ENCODE results near the gene GRB10.

The GRB10 gene

DNA sequence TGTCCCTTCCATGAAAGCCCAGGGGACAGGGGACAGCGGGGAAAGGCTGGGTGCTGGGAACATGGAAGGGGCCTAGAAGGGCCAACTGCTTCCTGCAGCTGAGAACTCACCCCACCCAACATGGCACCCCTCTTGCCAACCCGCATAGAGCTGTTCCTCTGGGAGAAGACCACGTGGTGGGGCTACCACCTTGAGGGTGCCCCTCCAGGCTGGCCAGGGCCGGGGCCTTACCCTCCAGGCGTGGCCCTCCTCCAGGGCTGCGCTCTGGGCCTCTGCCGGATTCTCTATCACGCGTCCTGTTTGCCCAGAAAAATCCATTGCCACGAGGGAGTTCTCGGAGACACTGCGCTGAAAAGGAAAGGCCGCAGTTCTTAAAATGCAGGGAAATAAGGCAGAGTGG lies 177.6 kb downstream of the GRB10 start:
- no peak for DNase-seq (ENCODE audit: low spot score)
- in situ Hi-C loops (cut with MboI; ENCODE audit: low pct_unique_long_range_greater_than_20kb, low sequenced_read_pairs, unreplicated experiment): no loop called here
- TF ChIP-seq, protein P1, sequence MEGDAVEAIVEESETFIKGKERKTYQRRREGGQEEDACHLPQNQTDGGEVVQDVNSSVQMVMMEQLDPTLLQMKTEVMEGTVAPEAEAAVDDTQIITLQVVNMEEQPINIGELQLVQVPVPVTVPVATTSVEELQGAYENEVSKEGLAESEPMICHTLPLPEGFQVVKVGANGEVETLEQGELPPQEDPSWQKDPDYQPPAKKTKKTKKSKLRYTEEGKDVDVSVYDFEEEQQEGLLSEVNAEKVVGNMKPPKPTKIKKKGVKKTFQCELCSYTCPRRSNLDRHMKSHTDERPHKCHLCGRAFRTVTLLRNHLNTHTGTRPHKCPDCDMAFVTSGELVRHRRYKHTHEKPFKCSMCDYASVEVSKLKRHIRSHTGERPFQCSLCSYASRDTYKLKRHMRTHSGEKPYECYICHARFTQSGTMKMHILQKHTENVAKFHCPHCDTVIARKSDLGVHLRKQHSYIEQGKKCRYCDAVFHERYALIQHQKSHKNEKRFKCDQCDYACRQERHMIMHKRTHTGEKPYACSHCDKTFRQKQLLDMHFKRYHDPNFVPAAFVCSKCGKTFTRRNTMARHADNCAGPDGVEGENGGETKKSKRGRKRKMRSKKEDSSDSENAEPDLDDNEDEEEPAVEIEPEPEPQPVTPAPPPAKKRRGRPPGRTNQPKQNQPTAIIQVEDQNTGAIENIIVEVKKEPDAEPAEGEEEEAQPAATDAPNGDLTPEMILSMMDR (IDR thresholded peaks at IDR 0.05; ENCODE audit: extremely low read depth, insufficient read depth, missing control alignments): no peak

DNA sequence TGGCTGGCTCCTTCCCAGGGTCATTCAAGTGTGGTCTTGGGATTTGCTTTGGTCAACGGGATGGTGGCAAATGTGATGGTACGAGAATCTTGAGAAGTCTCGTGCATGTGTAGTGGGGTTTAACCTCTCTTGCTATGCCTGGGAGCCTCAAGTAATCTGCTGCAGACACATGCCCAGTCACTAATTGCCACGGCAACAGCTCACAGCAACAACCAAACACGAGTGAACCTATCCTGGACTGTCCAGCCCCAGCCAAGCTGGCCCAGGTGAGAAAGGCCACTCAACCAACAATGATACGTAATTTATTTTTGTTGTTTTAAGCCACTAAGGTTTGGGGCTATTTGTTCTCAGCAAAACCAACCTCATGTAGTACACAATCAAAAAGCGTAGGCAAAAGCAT lies 179.4 kb downstream of the GRB10 start:
- DNase-seq (ENCODE audit: low spot score): no peak
- TF ChIP-seq, protein P1 (IDR thresholded peaks at IDR 0.05; ENCODE audit: extremely low read depth, insufficient read depth, missing control alignments): no peak
- in situ Hi-C loops (cut with MboI; ENCODE audit: low pct_unique_long_range_greater_than_20kb, low sequenced_read_pairs, unreplicated experiment): no loop called here

DNA sequence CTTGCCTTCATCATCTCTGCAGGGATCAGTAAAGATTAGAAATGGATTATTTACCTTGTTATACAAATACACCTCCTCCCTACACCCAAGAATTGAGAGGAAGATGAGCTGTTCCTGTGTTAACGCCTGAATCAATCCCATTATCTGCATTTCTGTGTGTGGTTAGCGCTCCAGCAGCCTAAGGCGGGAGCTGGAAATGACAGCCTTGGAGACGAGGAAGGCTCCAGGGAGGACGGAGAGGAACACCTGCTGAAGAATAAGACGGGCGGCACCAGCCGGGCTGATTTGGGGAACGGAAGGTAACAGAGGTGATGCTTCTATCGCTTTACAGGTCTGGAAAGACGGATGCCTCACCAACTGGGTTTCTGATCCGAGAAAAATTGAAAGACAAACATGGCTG lies 183.3 kb downstream of the GRB10 start:
- no peak for DNase-seq (ENCODE audit: low spot score)

DNA sequence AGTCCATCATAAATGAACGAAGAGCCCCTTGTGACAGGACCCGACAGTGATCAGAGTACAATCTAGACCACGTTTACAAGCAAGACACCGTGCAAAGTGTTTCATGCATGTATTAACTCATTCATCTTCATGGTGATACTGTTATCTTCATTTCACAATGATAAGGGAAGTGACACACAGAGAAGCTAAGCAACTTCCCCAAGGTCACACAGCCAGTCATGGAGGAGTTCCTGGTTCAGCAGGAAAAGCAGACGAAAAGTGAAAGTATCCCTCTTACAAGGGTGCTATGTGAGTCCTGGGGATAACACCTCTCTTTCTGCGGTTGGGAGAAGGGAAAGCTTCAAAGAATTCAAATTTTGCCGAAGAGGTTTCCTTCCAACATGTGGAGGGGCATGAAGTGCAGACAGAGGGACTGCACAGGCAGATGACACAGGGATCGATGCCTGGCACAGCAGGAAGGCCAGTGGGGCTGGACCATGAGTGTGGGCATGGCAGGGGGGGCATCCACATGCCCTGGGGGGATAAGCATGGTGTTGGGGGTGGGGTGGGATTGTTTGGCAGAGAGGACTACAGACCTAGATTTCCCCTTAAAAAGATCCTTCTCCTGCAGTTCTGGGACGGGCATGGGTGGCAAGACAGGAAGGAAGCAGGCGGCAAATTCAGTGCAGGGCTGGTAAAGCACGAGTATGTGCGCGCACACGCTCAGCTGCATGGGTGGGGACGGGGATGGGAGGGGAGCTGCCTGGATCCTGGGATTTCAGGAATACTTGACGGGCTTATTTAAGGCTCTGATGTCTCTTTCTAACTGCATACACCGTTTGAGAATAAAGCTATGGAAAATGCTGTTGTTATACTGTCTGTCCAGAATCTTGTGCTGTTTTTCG lies 184.0 kb downstream of the GRB10 start:
- in situ Hi-C loops (cut with MboI; ENCODE audit: low pct_unique_long_range_greater_than_20kb, low sequenced_read_pairs, unreplicated experiment): no loop called here
- TF ChIP-seq, protein P1 (IDR thresholded peaks at IDR 0.05; ENCODE audit: extremely low read depth, insufficient read depth, missing control alignments): no peak
- no peak for DNase-seq (ENCODE audit: low spot score)

More for the DNA sequence above, 183.3 kb downstream of the GRB10 start:
- TF ChIP-seq, protein P1 (IDR thresholded peaks at IDR 0.05; ENCODE audit: extremely low read depth, insufficient read depth, missing control alignments): no peak
- in situ Hi-C loops (cut with MboI; ENCODE audit: low pct_unique_long_range_greater_than_20kb, low sequenced_read_pairs, unreplicated experiment): no loop called here

DNA sequence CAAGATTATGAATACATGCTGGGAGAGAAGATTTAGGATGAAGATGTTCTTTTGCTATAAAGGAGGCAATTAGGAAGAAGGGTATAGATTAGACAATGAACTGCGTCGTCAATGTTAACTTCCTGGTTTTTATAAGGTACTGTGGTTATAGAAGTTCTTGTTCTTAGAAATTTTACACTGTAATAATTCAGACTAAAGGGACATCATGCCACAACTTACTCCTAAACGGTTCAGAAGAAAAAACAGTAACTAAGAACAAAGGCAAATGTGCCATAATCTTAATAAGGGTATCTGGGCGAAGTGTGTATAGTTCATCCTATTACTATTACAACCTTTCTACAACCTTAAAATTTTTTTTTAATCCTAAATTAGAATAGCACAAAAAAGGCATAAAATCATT lies 186.2 kb downstream of the GRB10 start:
- TF ChIP-seq, protein P1 (IDR thresholded peaks at IDR 0.05; ENCODE audit: extremely low read depth, insufficient read depth, missing control alignments): no peak
- no peak for DNase-seq (ENCODE audit: low spot score)
- in situ Hi-C loops (cut with MboI; ENCODE audit: low pct_unique_long_range_greater_than_20kb, low sequenced_read_pairs, unreplicated experiment): no loop called here

DNA sequence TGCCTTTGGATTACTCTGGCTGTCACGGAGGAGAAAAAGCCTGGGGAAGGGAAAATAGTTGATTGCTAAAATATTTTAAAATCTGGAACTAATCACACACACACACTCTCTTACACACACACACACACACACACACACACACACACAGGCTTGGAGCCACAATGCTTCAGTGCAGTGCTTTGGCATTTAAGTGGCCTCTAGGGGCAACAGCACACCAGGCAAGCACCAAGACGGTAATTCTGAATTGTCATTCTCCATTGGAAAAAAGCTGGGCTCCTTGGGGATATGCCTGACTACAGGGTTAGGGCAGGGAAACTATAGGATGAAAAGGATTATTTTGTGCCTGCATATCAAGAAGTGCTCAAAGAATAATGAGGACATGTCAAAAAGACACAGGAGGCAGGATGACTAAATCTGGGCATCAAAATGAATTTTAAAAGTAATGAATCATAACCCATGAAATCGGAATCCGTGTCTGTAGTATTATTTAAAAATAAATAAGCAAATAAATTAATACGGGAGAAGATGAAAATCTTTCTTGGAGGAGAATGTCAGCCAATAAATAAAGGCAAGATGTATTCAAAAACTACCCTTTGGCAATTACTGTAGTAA lies 187.1 kb downstream of the GRB10 start:
- TF ChIP-seq, protein P1 (IDR thresholded peaks at IDR 0.05; ENCODE audit: extremely low read depth, insufficient read depth, missing control alignments): peak; percentile 35
- no peak for DNase-seq (ENCODE audit: low spot score)
- in situ Hi-C loops (cut with MboI; ENCODE audit: low pct_unique_long_range_greater_than_20kb, low sequenced_read_pairs, unreplicated experiment): no loop called here
